Measurements from ENCODE around the gene RASA3. TPM values are rescaled to one million over a fixed set of nuclear protein-coding genes. Genes with fewer than 3 reads are reported as not detected.

Gene RASA3
- total RNA-seq, 1 donor from 2014 or later: 2.9 TPM

GRCh38 chr13:114154476-114154875 is 22.1 kb upstream of the RASA3 start:
- Mint-ChIP-seq H3K36me3 (no peaks in the 10 kb centered on the region), H3K4me3 (no peak overlapping the region), H3K9me3 (peaks cover 4% of the 10 kb centered on the region), H3K27me3 (ENCODE audit: insufficient read depth, low read depth) (peaks cover 21% of the 10 kb centered on the region), H3K27ac (no peak overlapping the region), H3K4me1 (peaks cover 34% of the 10 kb centered on the region)
- DNase-seq (ENCODE audit: low spot score): no peak
- no peaks in the 10 kb centered on the region for H3K9me3 ChIP-seq (ENCODE audit: low read depth)
- no peaks in the 10 kb centered on the region for H3K36me3 ChIP-seq
- no peaks in the 10 kb centered on the region for H3K79me2 ChIP-seq (ENCODE audit: low read depth)
- H3K27ac ChIP-seq: no peak overlapping the region
- peaks cover 6% of the 10 kb centered on the region for H3K4me1 ChIP-seq
- no peak overlapping the region for H2AFZ ChIP-seq (replicated peaks)
- no peaks in the 10 kb centered on the region for H3F3A ChIP-seq (ENCODE audit: low read depth)
- no peak overlapping the region for H3K9ac ChIP-seq
- no peak overlapping the region for H3K4me3 ChIP-seq
- no peaks in the 10 kb centered on the region for H3K27me3 ChIP-seq
- H3K4me2 ChIP-seq: no peak overlapping the region
- TF ChIP-seq, protein P1, sequence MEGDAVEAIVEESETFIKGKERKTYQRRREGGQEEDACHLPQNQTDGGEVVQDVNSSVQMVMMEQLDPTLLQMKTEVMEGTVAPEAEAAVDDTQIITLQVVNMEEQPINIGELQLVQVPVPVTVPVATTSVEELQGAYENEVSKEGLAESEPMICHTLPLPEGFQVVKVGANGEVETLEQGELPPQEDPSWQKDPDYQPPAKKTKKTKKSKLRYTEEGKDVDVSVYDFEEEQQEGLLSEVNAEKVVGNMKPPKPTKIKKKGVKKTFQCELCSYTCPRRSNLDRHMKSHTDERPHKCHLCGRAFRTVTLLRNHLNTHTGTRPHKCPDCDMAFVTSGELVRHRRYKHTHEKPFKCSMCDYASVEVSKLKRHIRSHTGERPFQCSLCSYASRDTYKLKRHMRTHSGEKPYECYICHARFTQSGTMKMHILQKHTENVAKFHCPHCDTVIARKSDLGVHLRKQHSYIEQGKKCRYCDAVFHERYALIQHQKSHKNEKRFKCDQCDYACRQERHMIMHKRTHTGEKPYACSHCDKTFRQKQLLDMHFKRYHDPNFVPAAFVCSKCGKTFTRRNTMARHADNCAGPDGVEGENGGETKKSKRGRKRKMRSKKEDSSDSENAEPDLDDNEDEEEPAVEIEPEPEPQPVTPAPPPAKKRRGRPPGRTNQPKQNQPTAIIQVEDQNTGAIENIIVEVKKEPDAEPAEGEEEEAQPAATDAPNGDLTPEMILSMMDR (IDR thresholded peaks at IDR 0.05): no peak
- TF ChIP-seq EZH2 (IDR thresholded peaks at IDR 0.05): no peak
- no peak for TF ChIP-seq EZH2phosphoT487 (IDR thresholded peaks at IDR 0.05)
- H4K20me1 ChIP-seq (ENCODE audit: low read depth): no peaks in the 10 kb centered on the region

DNA sequence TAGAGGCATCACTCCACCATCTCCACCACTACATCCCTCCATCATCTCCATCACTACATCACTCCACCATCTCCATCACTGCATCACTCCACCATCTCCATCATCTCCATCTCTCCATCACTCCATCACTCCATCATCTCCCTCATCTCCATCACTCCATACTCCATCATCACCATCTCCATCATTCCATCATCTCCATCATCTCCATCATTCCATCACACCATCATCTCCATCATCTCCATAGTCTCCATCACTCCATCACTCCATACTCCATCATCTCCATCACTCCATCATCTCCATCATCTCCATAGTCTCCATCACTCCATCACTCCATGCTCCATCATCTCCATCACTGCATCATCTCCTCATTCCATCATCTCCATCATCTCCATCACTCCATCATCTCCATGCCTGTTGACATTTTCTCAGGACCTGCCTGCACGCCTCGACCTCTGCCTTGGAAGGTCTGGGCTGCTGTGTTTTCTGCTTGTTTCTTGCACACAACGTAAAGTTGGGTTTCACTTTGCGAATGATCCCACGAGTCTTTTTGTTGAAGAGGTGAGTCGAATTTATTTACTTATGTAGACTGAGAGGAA is 21.2 kb upstream of the RASA3 start:
- Mint-ChIP-seq H3K27ac (no peak overlapping the region), H3K9me3 (no peaks in the 10 kb centered on the region), H3K36me3 (no peaks in the 10 kb centered on the region), H3K27me3 (ENCODE audit: insufficient read depth, low read depth) (peaks cover 18% of the 10 kb centered on the region), H3K4me1 (peaks cover 34% of the 10 kb centered on the region), H3K4me3 (no peak overlapping the region)
- Histone ChIP-seq H3K4me3 (no peak overlapping the region), H3K9me3 (ENCODE audit: low read depth) (no peaks in the 10 kb centered on the region), H3F3A (ENCODE audit: low read depth) (no peaks in the 10 kb centered on the region), H4K20me1 (ENCODE audit: low read depth) (no peaks in the 10 kb centered on the region), H2AFZ (replicated peaks) (no peak overlapping the region), H3K36me3 (no peaks in the 10 kb centered on the region), H3K27ac (no peak overlapping the region), H3K9ac (no peak overlapping the region), H3K27me3 (no peaks in the 10 kb centered on the region), H3K4me2 (no peak overlapping the region), H3K4me1 (peaks cover 6% of the 10 kb centered on the region), H3K79me2 (ENCODE audit: low read depth) (no peaks in the 10 kb centered on the region)
- TF ChIP-seq, protein P1 (IDR thresholded peaks at IDR 0.05): no peak
- no peak for TF ChIP-seq EZH2 (IDR thresholded peaks at IDR 0.05)
- no peak for TF ChIP-seq EZH2phosphoT487 (IDR thresholded peaks at IDR 0.05)
- no peak for DNase-seq (ENCODE audit: low spot score)

DNA sequence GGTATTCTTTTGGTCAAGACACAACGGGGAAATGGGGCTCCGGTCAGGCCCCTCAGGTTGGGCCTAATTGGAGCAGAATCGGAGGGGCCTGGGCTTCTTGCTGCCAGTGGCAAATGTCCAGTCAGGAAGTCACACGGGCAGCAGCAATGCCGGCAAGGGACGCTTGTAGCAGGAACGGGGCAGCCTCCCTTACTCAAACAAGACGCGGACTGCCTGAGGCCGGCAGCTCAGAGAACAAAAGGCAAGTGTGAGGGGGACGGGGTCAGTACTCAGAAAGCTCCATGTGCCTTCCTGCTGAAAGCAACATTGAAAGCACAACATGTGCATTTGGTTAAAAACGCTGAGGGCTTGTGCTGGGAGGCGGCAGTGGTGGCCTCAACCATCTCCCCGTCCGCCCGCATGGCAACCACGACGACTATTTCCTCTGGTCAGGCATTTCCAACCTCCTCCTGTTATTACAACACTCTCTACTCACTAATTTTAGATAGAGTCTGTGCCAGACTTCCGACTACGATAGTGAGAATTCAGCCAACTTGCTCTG is 20.5 kb upstream of the RASA3 start:
- no peaks in the 10 kb centered on the region for H3F3A ChIP-seq (ENCODE audit: low read depth)
- H3K4me1 Mint-ChIP-seq: peaks cover 32% of the 10 kb centered on the region
- H3K4me2 ChIP-seq: peak overlapping the region; percentile 10

More for the DNA sequence above, 20.5 kb upstream of the RASA3 start:
- Histone ChIP-seq H3K27me3 (no peaks in the 10 kb centered on the region), H3K4me1 (peaks cover 6% of the 10 kb centered on the region), H3K4me3 (no peak overlapping the region), H2AFZ (replicated peaks) (no peak overlapping the region), H3K36me3 (no peaks in the 10 kb centered on the region), H3K9ac (no peak overlapping the region), H3K9me3 (ENCODE audit: low read depth) (no peaks in the 10 kb centered on the region), H3K79me2 (ENCODE audit: low read depth) (no peaks in the 10 kb centered on the region), H4K20me1 (ENCODE audit: low read depth) (no peaks in the 10 kb centered on the region), H3K27ac (no peak overlapping the region)
- H3K27ac Mint-ChIP-seq: peak overlapping the region; percentile 46
- no peaks in the 10 kb centered on the region for H3K36me3 Mint-ChIP-seq
- TF ChIP-seq EZH2 (IDR thresholded peaks at IDR 0.05): no peak
- TF ChIP-seq, protein P1 (IDR thresholded peaks at IDR 0.05): no peak
- no peak for TF ChIP-seq EZH2phosphoT487 (IDR thresholded peaks at IDR 0.05)
- H3K9me3 Mint-ChIP-seq: no peaks in the 10 kb centered on the region
- peaks cover 15% of the 10 kb centered on the region for H3K27me3 Mint-ChIP-seq (ENCODE audit: insufficient read depth, low read depth)
- H3K4me3 Mint-ChIP-seq: no peak overlapping the region
- DNase-seq (ENCODE audit: low spot score): peak; percentile 44

All from neural progenitor cell (in vitro differentiated cells).